ENCODE results near the gene OSBPL6.

DNA sequence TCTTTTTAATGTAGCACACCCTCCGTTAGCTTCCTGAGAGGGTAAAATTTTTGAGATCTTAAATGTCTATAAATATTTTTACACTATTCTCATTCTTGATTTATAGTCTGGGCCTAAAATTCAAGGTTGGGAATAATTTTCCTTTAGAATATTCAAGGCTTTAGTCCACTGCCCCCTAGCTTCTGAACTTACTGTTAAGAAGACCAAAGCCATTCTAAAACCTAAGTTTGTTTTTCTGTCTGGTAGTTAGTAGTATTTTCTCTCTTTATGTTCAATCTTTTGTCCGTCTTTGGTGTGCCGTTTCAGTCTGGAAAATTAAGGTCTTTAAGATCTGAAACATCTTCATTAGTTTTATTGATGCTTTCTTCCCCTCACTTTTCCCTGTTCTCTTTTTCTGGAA lies 14.5 kb downstream of the OSBPL6 start:
- peak in 2 of 4 experiments; percentile 18 to 25 for TF ChIP-seq CTCF (IDR thresholded peaks at IDR 0.05)
- TF ChIP-seq POLR2A (IDR thresholded peaks at IDR 0.05) = no peak

Data from uterus (tissue), 2 donors.